DMS153 (cell line): Measurements from ENCODE around the gene SLC30A2.

Source experiments
- DNase-seq: peaks from one replicate; lab custom pipeline; 2025; lab: John Stamatoyannopoulos, UW

The SLC30A2 gene

DNA sequence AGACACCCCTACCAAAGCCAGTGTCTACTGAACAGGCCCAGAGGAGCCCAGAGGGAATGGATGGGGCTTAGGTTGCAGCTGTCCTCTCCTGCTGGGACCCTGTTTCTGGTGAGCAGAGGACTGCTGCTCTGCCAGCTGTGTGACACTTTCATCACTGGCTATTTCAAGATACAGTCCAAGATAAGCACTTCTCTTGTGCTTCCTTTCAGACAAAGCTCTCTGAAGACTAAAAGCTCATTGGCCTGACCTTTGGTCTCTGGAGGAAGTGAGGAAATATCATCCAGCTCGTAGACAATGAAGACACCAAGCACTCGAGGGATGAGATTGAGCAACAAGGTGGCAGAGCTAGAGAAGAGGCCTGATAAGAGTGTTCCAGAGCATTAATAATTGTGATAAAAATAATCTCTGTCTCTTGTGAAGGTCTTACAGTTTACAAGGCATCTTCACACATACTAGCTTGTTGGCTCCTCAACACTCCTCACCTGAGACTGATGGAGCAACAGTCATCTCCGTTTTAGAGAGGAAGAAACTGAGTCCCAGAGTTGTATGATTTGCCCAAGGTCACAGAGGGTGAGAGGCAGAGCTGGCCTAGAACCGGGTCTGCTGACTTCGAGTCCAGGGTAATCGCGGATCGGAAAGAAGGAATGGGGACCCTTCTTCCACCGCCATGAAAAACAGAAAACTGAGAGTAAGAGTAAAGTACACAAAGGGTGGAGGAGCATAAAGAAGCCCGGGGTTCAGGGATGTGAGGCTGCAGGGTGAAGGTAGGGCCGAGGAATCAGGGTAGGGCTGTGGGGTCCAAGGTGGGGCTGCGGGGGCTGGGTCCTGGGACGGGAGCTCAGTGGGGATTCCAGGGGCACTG, 48.7 kb downstream of the SLC30A2 start:
- no peak for DNase-seq

DNA sequence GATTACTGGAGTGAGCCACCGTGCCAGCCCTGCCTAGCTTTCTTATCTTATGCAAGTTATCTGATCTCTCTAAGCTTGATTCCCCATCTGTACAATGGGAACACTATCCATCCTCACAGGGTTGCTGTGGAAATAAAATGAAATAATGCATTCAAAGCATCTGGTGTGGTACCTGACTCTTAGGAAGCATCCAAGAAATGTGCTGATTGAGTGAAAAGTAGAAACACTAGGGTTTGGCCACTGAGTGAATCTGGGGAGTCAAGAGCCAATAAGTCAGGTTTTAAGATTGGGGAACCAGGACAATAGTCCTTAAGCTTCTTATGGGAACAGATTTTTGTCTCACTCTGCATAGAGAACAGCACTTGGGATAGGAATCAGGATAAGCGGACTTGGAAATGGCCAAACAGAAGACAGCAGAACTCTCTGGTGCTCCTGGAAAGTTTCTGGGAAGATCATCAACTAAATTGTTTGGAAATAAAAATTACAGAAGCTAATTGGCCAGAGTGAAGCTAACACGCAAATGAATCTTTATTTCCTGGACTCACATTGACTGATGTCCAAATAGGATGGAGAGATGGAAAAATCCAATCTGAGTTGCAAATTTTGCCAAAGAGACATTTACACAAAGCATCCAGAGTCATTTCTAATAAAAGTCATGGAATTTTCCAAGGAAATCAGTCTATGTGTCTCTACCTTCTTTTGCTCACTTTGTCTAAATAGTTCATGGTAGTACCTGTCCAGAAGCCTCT, 51.3 kb downstream of the SLC30A2 start:
- DNase-seq, result no peak

- no peak for DNase-seq
These were observed 52.5 kb downstream of the SLC30A2 start for GRCh38 chr1:25993197-25993951.

- DNase-seq, result no peak
These were observed 53.2 kb downstream of the SLC30A2 start for GRCh38 chr1:25992689-25993171.

GRCh38 chr1:25991937-25992688, 53.8 kb downstream of the SLC30A2 start:
- DNase-seq, result no peak

DNA sequence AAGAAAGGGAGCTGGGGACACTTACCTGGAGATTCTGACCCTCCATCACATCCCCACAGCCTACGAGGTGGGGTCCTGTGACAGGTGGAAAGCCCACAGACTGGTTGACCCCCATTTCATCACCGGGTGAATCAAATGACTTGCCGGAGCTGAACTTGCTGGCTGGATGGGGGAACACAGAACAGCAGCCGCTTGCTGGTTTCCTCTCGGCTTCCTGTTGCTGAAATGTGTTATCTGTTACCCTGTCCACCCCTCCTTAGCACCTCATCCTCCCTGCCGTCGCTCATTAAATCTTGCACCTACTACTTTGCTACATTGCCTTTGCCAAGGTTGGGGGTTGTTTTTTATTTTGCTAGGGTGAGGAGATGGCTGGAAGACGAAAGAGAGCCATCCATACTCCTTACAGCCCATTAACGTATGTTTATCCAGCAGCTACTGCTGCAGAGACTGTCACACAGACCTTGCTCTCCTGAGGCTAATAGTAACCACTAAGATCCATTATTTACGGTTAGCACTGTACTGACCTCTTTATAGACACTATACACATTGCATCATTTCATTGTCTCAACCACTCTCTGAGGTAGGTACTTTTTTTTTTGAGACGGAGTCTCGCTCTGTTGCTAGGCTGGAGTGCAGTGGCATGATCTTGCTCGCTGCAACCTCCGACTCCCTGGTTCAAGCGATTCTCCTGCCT, 55.1 kb downstream of the SLC30A2 start:
- DNase-seq, result no peak

GRCh38 chr1:25990251-25990650, 55.7 kb downstream of the SLC30A2 start:
- no peak for DNase-seq

DNA sequence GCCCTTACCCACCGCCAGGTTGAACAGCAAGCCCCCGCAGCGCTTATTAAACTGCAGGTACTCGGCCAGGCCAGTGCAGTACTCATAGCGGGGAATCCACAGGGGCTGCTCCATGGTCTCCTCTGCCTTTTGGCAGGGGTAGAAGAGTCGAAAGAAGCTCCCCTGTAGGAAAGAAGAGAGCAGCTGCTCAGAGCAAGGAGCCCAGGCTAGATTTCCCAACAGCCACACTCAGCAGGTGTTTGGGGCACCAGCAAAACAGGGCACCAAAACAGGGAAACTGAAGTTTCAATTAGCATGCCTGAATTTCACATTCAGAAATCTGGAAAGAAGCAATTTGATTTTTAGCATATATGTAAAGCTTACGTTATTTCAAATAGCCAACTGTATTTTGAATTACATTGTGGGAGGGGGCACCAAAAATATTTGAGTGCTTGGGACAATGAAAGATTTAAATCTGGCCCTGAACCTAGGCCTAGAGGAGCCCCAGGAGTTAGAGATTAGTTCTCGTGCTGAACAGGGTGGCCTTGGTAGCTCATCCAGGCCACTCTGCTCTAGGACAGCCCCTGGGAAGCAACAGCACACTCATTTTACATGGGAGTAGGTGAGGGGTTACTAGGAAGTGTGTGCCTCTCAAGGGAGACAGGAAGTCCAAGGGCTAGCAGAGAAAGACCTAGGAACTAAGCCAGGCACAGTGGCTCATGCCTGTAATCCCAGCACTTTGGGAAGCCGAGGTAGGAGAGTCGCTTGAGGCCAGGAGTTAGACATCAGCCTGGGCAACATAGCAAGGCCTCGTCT, 56.3 kb downstream of the SLC30A2 start:
- DNase-seq, result no peak

DNA sequence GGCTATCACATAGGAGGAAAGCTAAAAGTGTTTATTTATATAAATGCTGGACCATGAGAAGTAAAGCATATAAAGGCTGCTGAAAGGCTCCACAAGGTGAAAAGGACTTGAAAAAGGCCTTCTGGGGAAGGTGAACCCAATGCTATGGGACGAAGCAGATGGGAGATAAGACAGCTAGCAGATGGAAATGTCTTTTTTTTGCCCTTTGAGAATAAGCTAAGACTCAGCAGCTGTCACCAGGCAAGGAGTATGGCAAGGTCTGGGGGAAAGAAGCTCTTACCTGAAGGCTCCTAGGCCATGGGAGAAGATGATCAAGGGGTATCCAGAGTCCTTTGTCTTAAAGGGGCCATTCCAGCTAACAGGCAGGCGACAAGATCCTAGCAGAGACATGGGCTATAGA, 58.0 kb downstream of the SLC30A2 start:
- DNase-seq, result no peak
